K562 (cell line): Measurements from ENCODE around the gene CEP95. TPM values are rescaled to one million over a fixed set of nuclear protein-coding genes. Genes with fewer than 3 reads are reported as not detected.

Experiments
- FOS ChIP-seq: IDR thresholded peaks from 3 replicates; pipeline ENCODE4 v1.6.1; 2011; ENCODE audit not compliant: insufficient read length; ENCODE audit errors: extremely low read depth
- RFX5 ChIP-seq: IDR thresholded peaks from 2 replicates; pipeline ENCODE4 v1.6.1; 2011; ENCODE audit warnings: low read depth, mild to moderate bottlenecking, improper control_type of control experiment, low read length
- SAP30 ChIP-seq: fragments of 200-600 bp; sonication (generic); IDR thresholded peaks from 2 replicates; pipeline ENCODE4 v1.6.1; 2012; ENCODE audit warnings: borderline replicate concordance, low read depth, mild to moderate bottlenecking, moderate library complexity, low read length, control low read depth, inconsistent platforms; ENCODE audit not compliant: insufficient read depth, poor library complexity, severe bottlenecking
- SMARCA5 ChIP-seq: fragments of 450-650 bp; IDR thresholded peaks from 2 replicates; pipeline ENCODE4 v1.6.1; 2016
- TCF7L2 ChIP-seq: fragments of 150-350 bp; IDR thresholded peaks from 2 replicates; pipeline ENCODE4 v1.6.1; 2016; ENCODE audit warnings: low read depth, mild to moderate bottlenecking, low read length, moderate library complexity
- ZNF316 ChIP-seq: fragments of 450-650 bp; IDR thresholded peaks from 2 replicates; pipeline ENCODE4 v1.6.1; 2016
- ZNF780A ChIP-seq: fragments of 250-450 bp; sonication (Bioruptor Pico); IDR thresholded peaks from 2 replicates; pipeline ENCODE4 v1.5.0; 2021; ENCODE audit warnings: mild to moderate bottlenecking
- polyA plus RNA-seq, 8 experiments: library from polyadenylated mRNA; depleted of rRNA in 4 of 8; stranded (reverse) in 5 of 8; unstranded in 3 of 8; fragments of >200 nt; fragmentation: Nextera tagmentation in 2 of 8; fragmentation: Illumina TruSeq in 1 of 8; extraction: Ambion mirVana in 2 of 8; extraction: Trizol in 1 of 8; gene quantifications; 2 replicates each; pipeline versions ENCODE4 v1.2.1 to v1.2.3, GENCODE V29; 2011 to 2014; ENCODE audit warnings: inconsistent platforms in 1 of 8, missing spikeins in 1 of 8
- total RNA-seq, 7 experiments: library from RNA; depleted of rRNA in 6 of 7; stranded (reverse); fragments of >200 nt in 6 of 7; fragmentation: Illumina TruSeq in 2 of 7; extraction: Trizol in 2 of 7; gene quantifications; 2 replicates each; pipeline versions ENCODE4 v1.2.1 to v1.2.3, GENCODE V29; 2011 to 2021; ENCODE audit warnings: low replicate concordance in 1 of 7
- TF ChIP-seq, protein P1 (sequence below): fragments of 450-650 bp; IDR thresholded peaks from 2 replicates; pipeline ENCODE4 v1.6.1; 2016; ENCODE audit warnings: low read depth
- TF ChIP-seq, protein P2 (sequence below): fragments of 250-450 bp; sonication (Bioruptor Pico); IDR thresholded peaks from 2 replicates; pipeline ENCODE4 v1.8.0; 2021; ENCODE audit warnings: moderate library complexity, mild to moderate bottlenecking, inconsistent platforms

Gene CEP95
- total and polyA plus RNA-seq, 9 of the 15 experiments (the other 6 are each of a cell fraction or from before 2014, with no cell fraction given): 26.7 to 80.7 (median 56.9) TPM

DNA sequence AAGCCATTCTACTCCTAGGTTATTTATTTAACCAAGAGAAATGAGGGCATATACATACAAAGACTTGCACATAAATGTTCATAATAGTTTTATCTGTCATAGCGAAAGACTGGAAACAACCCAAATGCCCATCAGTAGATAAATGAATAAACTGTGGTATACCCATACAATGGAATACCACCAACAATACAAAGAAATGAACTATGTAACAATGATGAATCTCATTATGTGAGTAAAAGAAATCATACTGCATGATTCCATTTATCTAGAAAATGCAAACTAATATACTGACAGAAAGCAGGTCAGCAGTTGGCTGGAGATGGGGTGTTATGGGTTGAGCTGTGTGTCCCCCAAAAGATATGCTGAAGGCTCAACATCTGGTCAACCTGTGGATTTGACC lies 57.3 kb downstream of the CEP95 start (continued):
- TF ChIP-seq, protein P1, sequence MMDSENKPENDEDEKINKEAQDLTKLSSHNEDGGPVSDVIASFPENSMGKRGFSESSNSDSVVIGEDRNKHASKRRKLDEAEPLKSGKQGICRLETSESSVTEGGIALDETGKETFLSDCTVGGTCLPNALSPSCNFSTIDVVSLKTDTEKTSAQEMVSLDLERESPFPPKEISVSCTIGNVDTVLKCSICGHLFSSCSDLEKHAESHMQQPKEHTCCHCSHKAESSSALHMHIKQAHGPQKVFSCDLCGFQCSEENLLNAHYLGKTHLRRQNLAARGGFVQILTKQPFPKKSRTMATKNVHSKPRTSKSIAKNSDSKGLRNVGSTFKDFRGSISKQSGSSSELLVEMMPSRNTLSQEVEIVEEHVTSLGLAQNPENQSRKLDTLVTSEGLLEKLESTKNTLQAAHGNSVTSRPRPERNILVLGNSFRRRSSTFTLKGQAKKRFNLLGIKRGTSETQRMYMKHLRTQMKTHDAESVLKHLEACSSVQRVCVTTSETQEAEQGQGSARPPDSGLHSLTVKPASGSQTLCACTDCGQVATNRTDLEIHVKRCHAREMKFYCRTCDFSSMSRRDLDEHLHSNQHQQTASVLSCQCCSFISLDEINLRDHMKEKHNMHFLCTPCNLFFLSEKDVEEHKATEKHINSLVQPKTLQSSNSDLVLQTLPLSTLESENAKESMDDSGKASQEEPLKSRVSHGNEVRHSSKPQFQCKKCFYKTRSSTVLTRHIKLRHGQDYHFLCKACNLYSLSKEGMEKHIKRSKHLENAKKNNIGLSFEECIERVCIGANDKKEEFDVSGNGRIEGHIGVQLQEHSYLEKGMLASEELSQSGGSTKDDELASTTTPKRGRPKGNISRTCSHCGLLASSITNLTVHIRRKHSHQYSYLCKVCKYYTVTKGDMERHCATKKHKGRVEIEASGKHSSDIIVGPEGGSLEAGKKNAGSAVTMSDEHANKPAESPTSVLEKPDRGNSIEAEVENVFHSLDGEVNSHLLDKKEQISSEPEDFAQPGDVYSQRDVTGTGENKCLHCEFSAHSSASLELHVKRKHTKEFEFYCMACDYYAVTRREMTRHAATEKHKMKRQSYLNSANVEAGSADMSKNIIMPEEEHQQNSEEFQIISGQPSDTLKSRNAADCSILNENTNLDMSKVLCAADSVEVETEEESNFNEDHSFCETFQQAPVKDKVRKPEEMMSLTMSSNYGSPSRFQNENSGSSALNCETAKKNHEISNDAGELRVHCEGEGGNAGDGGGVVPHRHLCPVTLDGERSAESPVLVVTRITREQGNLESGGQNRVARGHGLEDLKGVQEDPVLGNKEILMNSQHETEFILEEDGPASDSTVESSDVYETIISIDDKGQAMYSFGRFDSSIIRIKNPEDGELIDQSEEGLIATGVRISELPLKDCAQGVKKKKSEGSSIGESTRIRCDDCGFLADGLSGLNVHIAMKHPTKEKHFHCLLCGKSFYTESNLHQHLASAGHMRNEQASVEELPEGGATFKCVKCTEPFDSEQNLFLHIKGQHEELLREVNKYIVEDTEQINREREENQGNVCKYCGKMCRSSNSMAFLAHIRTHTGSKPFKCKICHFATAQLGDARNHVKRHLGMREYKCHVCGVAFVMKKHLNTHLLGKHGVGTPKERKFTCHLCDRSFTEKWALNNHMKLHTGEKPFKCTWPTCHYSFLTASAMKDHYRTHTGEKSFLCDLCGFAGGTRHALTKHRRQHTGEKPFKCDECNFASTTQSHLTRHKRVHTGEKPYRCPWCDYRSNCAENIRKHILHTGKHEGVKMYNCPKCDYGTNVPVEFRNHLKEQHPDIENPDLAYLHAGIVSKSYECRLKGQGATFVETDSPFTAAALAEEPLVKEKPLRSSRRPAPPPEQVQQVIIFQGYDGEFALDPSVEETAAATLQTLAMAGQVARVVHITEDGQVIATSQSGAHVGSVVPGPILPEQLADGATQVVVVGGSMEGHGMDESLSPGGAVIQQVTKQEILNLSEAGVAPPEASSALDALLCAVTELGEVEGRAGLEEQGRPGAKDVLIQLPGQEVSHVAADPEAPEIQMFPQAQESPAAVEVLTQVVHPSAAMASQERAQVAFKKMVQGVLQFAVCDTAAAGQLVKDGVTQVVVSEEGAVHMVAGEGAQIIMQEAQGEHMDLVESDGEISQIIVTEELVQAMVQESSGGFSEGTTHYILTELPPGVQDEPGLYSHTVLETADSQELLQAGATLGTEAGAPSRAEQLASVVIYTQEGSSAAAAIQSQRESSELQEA: no peak
- TF ChIP-seq TCF7L2 (no peak), SAP30 (no peak), FOS (no peak), ZNF780A (CRISPR knock-in tag) (no peak), ZNF316 (no peak), SMARCA5 (no peak), RFX5 (no peak)
- TF ChIP-seq, protein P2, sequence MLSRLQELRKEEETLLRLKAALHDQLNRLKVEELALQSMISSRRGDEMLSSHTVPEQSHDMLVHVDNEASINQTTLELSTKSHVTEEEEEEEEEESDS: no peak
